Adrenal gland (tissue), 12 donors: Measurements from ENCODE around the gene HIPK2. TPM values are rescaled to one million over a fixed set of nuclear protein-coding genes. Genes with fewer than 3 reads are reported as not detected.

Experiments used
- DNase-seq, 7 donors: peaks; one replicate each; pipeline ENCODE4 v3.0.0-alpha.2; 2019 to 2020
- H3K27ac ChIP-seq, 5 donors: fragments of 200-600 bp; sonication (generic) in 4 of 5; 1 replicate in 3 of 5; 2 replicates in 2 of 5; pipeline versions ENCODE4 v1.5.1 to v1.8.0; 2016 to 2020; ENCODE audit warnings: mild to moderate bottlenecking in 1 of 5
- H3K27me3 ChIP-seq: fragments of 200-600 bp; 2 replicates; pipeline ENCODE4 v1.8.0; 2021
- H3K36me3 ChIP-seq, 2 donors: fragments of 200-600 bp; replicated peaks in 1 of 2; 1 replicate in 1 of 2; 2 replicates in 1 of 2; pipeline versions ENCODE4 v1.5.1 to v1.8.0; 2018 to 2022
- H3K4me1 ChIP-seq, 2 donors: fragments of 200-600 bp; replicated peaks in 1 of 2; 1 replicate in 1 of 2; 2 replicates in 1 of 2; pipeline versions ENCODE4 v1.5.1 to v1.8.0; 2018 to 2021
- H3K4me3 ChIP-seq, 4 donors: fragments of 200-600 bp; sonication (generic) in 3 of 4; one replicate each; pipeline ENCODE4 v1.5.1; 2016 to 2018
- H3K9me3 ChIP-seq, 3 donors: fragments of 200-600 bp; sonication (generic) in 1 of 3; replicated peaks in 1 of 3; 1 replicate in 2 of 3; 2 replicates in 1 of 3; pipeline versions ENCODE4 v1.5.1 to v1.8.0; 2016 to 2021
- CTCF ChIP-seq, 6 experiments: fragments of 450-650 bp in 4 of 6; fragments of 200-600 bp in 2 of 6; sonication (generic) in 1 of 6; IDR thresholded peaks; 1 replicate in 5 of 6; 2 replicates in 1 of 6; pipeline versions ENCODE4 v1.5.1 to v1.8.0; 2016 to 2021; ENCODE audit warnings: antibody characterized with exemption in 6 of 6, mild to moderate bottlenecking in 2 of 6, moderate library complexity in 1 of 6
- POLR2A ChIP-seq, 2 donors: fragments of 450-650 bp; IDR thresholded peaks; one replicate each; pipeline ENCODE4 v1.6.1; 2017; ENCODE audit warnings: antibody characterized with exemption in 2 of 2, mild to moderate bottlenecking in 2 of 2, moderate library complexity in 1 of 2
- WGBS, 4 donors: extraction: QIAGEN DNeasy Blood & Tissue Kit in 2 of 4; methylation state at CpG; one replicate each; pipeline versions ENCODE4 v1.1.5 to v1.1.7; 2013 to 2017; 5-methylcytosine and 5-hydroxymethylcytosine counted together
- intact Hi-C, 2 donors: fragments of 100-400 bp; cut with DNase I; formaldehyde crosslinking; loops; one replicate each; pipeline versions ENCODE4 v1.14.1 to v1.15.0; 2022 to 2023
- polyA plus RNA-seq, 3 donors: library from polyadenylated mRNA; stranded (reverse); fragments of 200-250 nt in 2 of 3; fragments of 350-450 nt in 1 of 3; fragmentation: Illumina TruSeq in 1 of 3; extraction: RNeasy Lipid Tissue Mini Kit (QIAGEN cat#74804) in 1 of 3; gene quantifications; one replicate each; pipeline ENCODE4 v1.2.3, GENCODE V29; 2013 to 2014
- total RNA-seq, 9 donors: library from RNA; depleted of rRNA in 4 of 9; stranded (reverse); fragments of >200 nt in 4 of 9; fragments of 120-200 nt in 1 of 9; fragmentation: NEBNext Ultra II Directional in 1 of 9; extraction: Animal tissue kit (Norgen Biotek cat#: 25700) in 1 of 9; gene quantifications; one replicate each; pipeline versions ENCODE4 v1.1.0 to v1.2.4, GENCODE V29; 2013 to 2023
- donor health status: healthy with polysubstance abuse.
- donor health status: Bipolar disorder and iron deficiency.
- donor health status: DM: yes; HTN: yes; CAD: no.
- donor health status: DM: no; HTN: no; CAD: no.
- donor health status: DM: no; HTN: no; CAD: no.
- donor health status: DM: yes; HTN: yes; CAD: no.

Gene HIPK2
- total and polyA plus RNA-seq, 12 donors, result 4.7 to 82.4 (median 49.8) TPM

GRCh38 chr7:139808846-139809442 is 31.1 kb upstream of the HIPK2 start:
- H3K4me1 ChIP-seq, result no peaks in the 10 kb centered on the region
- DNase-seq, result no peak
- H3K9me3 ChIP-seq, result no peaks in the 10 kb centered on the region
- H3K4me3 ChIP-seq, result no peak overlapping the region
- TF ChIP-seq CTCF (IDR thresholded peaks at IDR 0.05), result no peak
- TF ChIP-seq POLR2A (IDR thresholded peaks at IDR 0.05), result no peak
- no peak overlapping the region for H3K27ac ChIP-seq
- intact Hi-C loops, result no loop called here
- no peaks in the 10 kb centered on the region for H3K27me3 ChIP-seq
- no peaks in the 10 kb centered on the region for H3K36me3 ChIP-seq

GRCh38 chr7:139808427-139808826 is 30.6 kb upstream of the HIPK2 start:
- no peaks in the 10 kb centered on the region for H3K4me1 ChIP-seq
- no peaks in the 10 kb centered on the region for H3K9me3 ChIP-seq
- WGBS, 4 donors, result 66 to 82% (median 76%) methylated on average over 3 of the region's 3 CpGs
- H3K36me3 ChIP-seq, result no peaks in the 10 kb centered on the region
- H3K27me3 ChIP-seq, result no peaks in the 10 kb centered on the region
- H3K4me3 ChIP-seq, result no peak overlapping the region
- TF ChIP-seq POLR2A (IDR thresholded peaks at IDR 0.05) (no peak), CTCF (IDR thresholded peaks at IDR 0.05) (no peak)
- H3K27ac ChIP-seq, result no peak overlapping the region
- intact Hi-C loops, result no loop called here
- no peak for DNase-seq

- intact Hi-C loops, result no loop called here
- Histone ChIP-seq H3K36me3 (no peaks in the 10 kb centered on the region), H3K27ac (no peak overlapping the region), H3K27me3 (no peaks in the 10 kb centered on the region), H3K9me3 (no peaks in the 10 kb centered on the region), H3K4me1 (no peaks in the 10 kb centered on the region), H3K4me3 (no peak overlapping the region)
- WGBS, 4 donors, result 76 to 86% (median 83%) methylated on average over 3 of the region's 3 CpGs
- DNase-seq, result no peak
- TF ChIP-seq CTCF (IDR thresholded peaks at IDR 0.05) (no peak), POLR2A (IDR thresholded peaks at IDR 0.05) (no peak)
Observed at GRCh38 chr7:139807009-139807408, 29.2 kb upstream of the HIPK2 start.

GRCh38 chr7:139804571-139804970 is 26.8 kb upstream of the HIPK2 start:
- intact Hi-C loops, result no loop called here
- H3K9me3 ChIP-seq, result no peaks in the 10 kb centered on the region
- WGBS, 4 donors, result 55 to 94% (median 83%) methylated on average over 1 of the region's 1 CpG

More at GRCh38 chr7:139804571-139804970, 26.8 kb upstream of the HIPK2 start:
- Histone ChIP-seq H3K4me1 (peaks cover 0 to 4% of the 10 kb centered on the region in 2 donors), H3K27ac (no peak overlapping the region), H3K4me3 (no peak overlapping the region), H3K36me3 (no peaks in the 10 kb centered on the region), H3K27me3 (no peaks in the 10 kb centered on the region)
- DNase-seq, result no peak
- TF ChIP-seq CTCF (IDR thresholded peaks at IDR 0.05) (no peak), POLR2A (IDR thresholded peaks at IDR 0.05) (no peak)
